ENCODE measurements around the gene EGFLAM.

Gene EGFLAM

DNA sequence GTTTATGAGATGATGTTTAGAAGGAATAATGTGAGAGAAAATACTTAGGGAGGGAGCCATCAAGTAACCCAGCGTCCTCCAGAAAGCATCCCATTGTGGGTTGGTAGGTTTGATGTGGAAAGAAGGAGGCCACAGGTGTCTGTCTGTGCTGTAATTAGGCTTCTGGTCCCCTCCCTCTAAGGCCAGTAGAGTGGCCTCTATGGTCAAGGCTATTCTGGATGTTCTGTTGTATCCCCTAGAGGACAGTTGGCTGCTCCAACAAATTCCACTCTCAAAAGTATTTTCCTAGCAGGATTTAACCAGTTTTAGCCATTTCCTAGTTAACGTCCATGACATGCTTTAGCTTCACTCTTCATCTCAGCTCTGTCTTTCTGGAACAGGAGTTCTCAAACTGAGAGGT lies 106.5 kb downstream of the EGFLAM start:
- H3K27ac ChIP-seq: no peak overlapping the region
- no peak overlapping the region for H3K9ac ChIP-seq (ENCODE audit: insufficient read length)

GRCh38 chr5:38367410-38367809 lies 109.1 kb downstream of the EGFLAM start:
- Histone ChIP-seq H3K9ac (ENCODE audit: insufficient read length) (no peak overlapping the region), H3K27ac (no peak overlapping the region), H3K36me3 (ENCODE audit: insufficient read depth, low read length) (no peaks in the 10 kb centered on the region), H3K4me3 (no peak overlapping the region), H3K9me3 (ENCODE audit: low read depth, low read length) (no peaks in the 10 kb centered on the region)
- no peak for DNase-seq (ENCODE audit: low read depth, low spot score)
- TF ChIP-seq EZH2 (IDR thresholded peaks at IDR 0.05): no peak

More for the DNA sequence above, 106.5 kb downstream of the EGFLAM start:
- DNase-seq (ENCODE audit: low read depth, low spot score): no peak
- H3K9me3 ChIP-seq (ENCODE audit: low read depth, low read length): no peaks in the 10 kb centered on the region
- H3K4me3 ChIP-seq: no peak overlapping the region
- TF ChIP-seq POLR2AphosphoS5 (IDR thresholded peaks at IDR 0.05; ENCODE audit: borderline replicate concordance, low read depth, low read length) (no peak), EZH2 (IDR thresholded peaks at IDR 0.05) (no peak), FOXP2 (optimal IDR thresholded peaks at IDR 0.05; ENCODE audit: control extremely low read depth, extremely low read length, insufficient read depth) (no peak)
- H3K36me3 ChIP-seq (ENCODE audit: insufficient read depth, low read length): no peaks in the 10 kb centered on the region

GRCh38 chr5:38367966-38368365 lies 109.6 kb downstream of the EGFLAM start:
- TF ChIP-seq POLR2AphosphoS5 (IDR thresholded peaks at IDR 0.05; ENCODE audit: borderline replicate concordance, low read depth, low read length) (no peak), EZH2 (IDR thresholded peaks at IDR 0.05) (no peak), FOXP2 (optimal IDR thresholded peaks at IDR 0.05; ENCODE audit: control extremely low read depth, extremely low read length, insufficient read depth) (no peak)
- no peak overlapping the region for H3K27ac ChIP-seq

DNA sequence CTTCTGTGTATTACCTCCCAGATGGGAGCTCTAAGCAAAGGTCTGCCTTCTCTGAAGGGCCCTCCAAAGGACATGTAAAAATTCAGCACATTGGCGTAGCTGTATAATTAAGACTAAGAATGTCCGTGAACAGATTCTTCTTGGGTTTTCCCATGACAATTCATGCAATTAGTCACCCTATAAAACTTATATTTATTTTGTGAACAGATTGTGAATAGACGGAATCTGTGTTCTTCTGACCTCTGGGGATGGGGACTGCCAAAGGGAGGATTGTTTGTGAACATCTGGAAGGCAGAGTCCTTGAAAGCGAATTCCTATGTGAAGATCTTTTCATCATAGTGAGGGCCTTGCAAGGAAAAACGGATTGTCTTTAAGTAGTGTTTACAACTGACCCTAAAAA lies 111.3 kb downstream of the EGFLAM start:
- H3K27ac ChIP-seq: no peak overlapping the region
- H3K9ac ChIP-seq (ENCODE audit: insufficient read length): no peak overlapping the region
- no peak overlapping the region for H3K4me3 ChIP-seq
- no peak for DNase-seq (ENCODE audit: low read depth, low spot score)
- H3K36me3 ChIP-seq (ENCODE audit: insufficient read depth, low read length): no peaks in the 10 kb centered on the region
- no peaks in the 10 kb centered on the region for H3K9me3 ChIP-seq (ENCODE audit: low read depth, low read length)
- TF ChIP-seq POLR2AphosphoS5 (IDR thresholded peaks at IDR 0.05; ENCODE audit: borderline replicate concordance, low read depth, low read length): no peak
- no peak for TF ChIP-seq EZH2 (IDR thresholded peaks at IDR 0.05)
- TF ChIP-seq FOXP2 (optimal IDR thresholded peaks at IDR 0.05; ENCODE audit: control extremely low read depth, extremely low read length, insufficient read depth): no peak

More at GRCh38 chr5:38367966-38368365, 109.6 kb downstream of the EGFLAM start:
- Histone ChIP-seq H3K9me3 (ENCODE audit: low read depth, low read length) (no peaks in the 10 kb centered on the region), H3K9ac (ENCODE audit: insufficient read length) (no peak overlapping the region), H3K4me3 (no peak overlapping the region), H3K36me3 (ENCODE audit: insufficient read depth, low read length) (no peaks in the 10 kb centered on the region)
- no peak for DNase-seq (ENCODE audit: low read depth, low spot score)

GRCh38 chr5:38370358-38371100 lies 112.2 kb downstream of the EGFLAM start:
- Histone ChIP-seq H3K4me3 (no peak overlapping the region), H3K27ac (no peak overlapping the region), H3K9me3 (ENCODE audit: low read depth, low read length) (no peaks in the 10 kb centered on the region), H3K36me3 (ENCODE audit: insufficient read depth, low read length) (no peaks in the 10 kb centered on the region), H3K9ac (ENCODE audit: insufficient read length) (no peak overlapping the region)
- TF ChIP-seq FOXP2 (optimal IDR thresholded peaks at IDR 0.05; ENCODE audit: control extremely low read depth, extremely low read length, insufficient read depth) (no peak), EZH2 (IDR thresholded peaks at IDR 0.05) (no peak), POLR2AphosphoS5 (IDR thresholded peaks at IDR 0.05; ENCODE audit: borderline replicate concordance, low read depth, low read length) (no peak)
- no peak for DNase-seq (ENCODE audit: low read depth, low spot score)

DNA sequence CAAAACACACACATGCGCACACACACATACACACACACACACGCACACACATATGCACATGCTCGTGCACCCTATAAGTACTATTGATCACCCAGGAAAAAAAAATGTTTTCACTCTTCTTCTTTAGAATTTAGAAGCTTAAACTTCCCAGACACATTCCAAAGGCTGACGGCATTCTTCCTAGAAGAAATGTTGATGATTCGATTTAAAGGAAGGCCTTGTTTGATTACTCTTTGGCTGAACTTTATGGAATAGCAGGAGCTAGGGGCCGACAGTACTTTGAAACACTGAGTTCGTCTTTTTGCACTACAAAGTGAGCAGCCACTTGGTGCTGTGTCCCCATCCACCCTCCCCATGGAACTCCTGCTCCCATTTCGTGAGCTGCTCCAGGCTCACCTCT lies 113.2 kb downstream of the EGFLAM start:
- Histone ChIP-seq H3K27ac (no peak overlapping the region), H3K9me3 (ENCODE audit: low read depth, low read length) (no peaks in the 10 kb centered on the region), H3K4me3 (no peak overlapping the region), H3K9ac (ENCODE audit: insufficient read length) (no peak overlapping the region), H3K36me3 (ENCODE audit: insufficient read depth, low read length) (no peaks in the 10 kb centered on the region)
- no peak for TF ChIP-seq POLR2AphosphoS5 (IDR thresholded peaks at IDR 0.05; ENCODE audit: borderline replicate concordance, low read depth, low read length)
- no peak for TF ChIP-seq EZH2 (IDR thresholded peaks at IDR 0.05)
- no peak for TF ChIP-seq FOXP2 (optimal IDR thresholded peaks at IDR 0.05; ENCODE audit: control extremely low read depth, extremely low read length, insufficient read depth)
- DNase-seq (ENCODE audit: low read depth, low spot score): no peak

GRCh38 chr5:38373743-38374142 lies 115.4 kb downstream of the EGFLAM start:
- Histone ChIP-seq H3K9me3 (ENCODE audit: low read depth, low read length) (no peaks in the 10 kb centered on the region), H3K27ac (peak overlapping the region; percentile 67; the same call in 1 of the 2 replicates), H3K9ac (ENCODE audit: insufficient read length) (no peak overlapping the region), H3K36me3 (ENCODE audit: insufficient read depth, low read length) (no peaks in the 10 kb centered on the region), H3K4me3 (no peak overlapping the region)
- DNase-seq (ENCODE audit: low read depth, low spot score): peak; percentile 26
- TF ChIP-seq POLR2AphosphoS5 (IDR thresholded peaks at IDR 0.05; ENCODE audit: borderline replicate concordance, low read depth, low read length): no peak
- TF ChIP-seq FOXP2 (optimal IDR thresholded peaks at IDR 0.05; ENCODE audit: control extremely low read depth, extremely low read length, insufficient read depth): no peak
- no peak for TF ChIP-seq EZH2 (IDR thresholded peaks at IDR 0.05)

GRCh38 chr5:38375423-38375822 lies 117.1 kb downstream of the EGFLAM start:
- Histone ChIP-seq H3K9ac (ENCODE audit: insufficient read length) (no peak overlapping the region), H3K36me3 (ENCODE audit: insufficient read depth, low read length) (no peaks in the 10 kb centered on the region), H3K27ac (no peak overlapping the region), H3K4me3 (no peak overlapping the region), H3K9me3 (ENCODE audit: low read depth, low read length) (no peaks in the 10 kb centered on the region)
- TF ChIP-seq POLR2AphosphoS5 (IDR thresholded peaks at IDR 0.05; ENCODE audit: borderline replicate concordance, low read depth, low read length) (no peak), EZH2 (IDR thresholded peaks at IDR 0.05) (no peak), FOXP2 (optimal IDR thresholded peaks at IDR 0.05; ENCODE audit: control extremely low read depth, extremely low read length, insufficient read depth) (no peak)
- no peak for DNase-seq (ENCODE audit: low read depth, low spot score)

- no peak for DNase-seq (ENCODE audit: low read depth, low spot score)
- Histone ChIP-seq H3K4me3 (no peak overlapping the region), H3K9ac (ENCODE audit: insufficient read length) (no peak overlapping the region), H3K27ac (no peak overlapping the region), H3K9me3 (ENCODE audit: low read depth, low read length) (no peaks in the 10 kb centered on the region), H3K36me3 (ENCODE audit: insufficient read depth, low read length) (no peaks in the 10 kb centered on the region)
- TF ChIP-seq POLR2AphosphoS5 (IDR thresholded peaks at IDR 0.05; ENCODE audit: borderline replicate concordance, low read depth, low read length) (no peak), EZH2 (IDR thresholded peaks at IDR 0.05) (no peak), FOXP2 (optimal IDR thresholded peaks at IDR 0.05; ENCODE audit: control extremely low read depth, extremely low read length, insufficient read depth) (no peak)
Measured at GRCh38 chr5:38376404-38376803, 118.0 kb downstream of the EGFLAM start.

All from SK-N-MC (cell line).